Lower lobe of right lung (tissue), 2 donors: ENCODE data around the gene ZMYND11. TPM values are rescaled to one million over a fixed set of nuclear protein-coding genes. Genes with fewer than 3 reads are reported as not detected.
A peak's percentile ranks its signal among the peaks of the same experiment; 100 is the strongest.

ENCODE experiments used
- ATAC-seq, 2 donors: fragments of 200-7000 bp; cut with Tn5 transposase; one replicate each; pipeline ENCODE4 v1.9.1; 2020 to 2022; ENCODE audit warnings: mild to moderate bottlenecking in 2 of 2, moderate library complexity in 2 of 2
- DNase-seq: peaks from one replicate; pipeline ENCODE4 v3.0.0-alpha.2; 2020
- H3K27ac ChIP-seq: fragments of 200-600 bp; one replicate; pipeline ENCODE4 v1.8.0; 2022
- H3K27me3 ChIP-seq: fragments of 200-600 bp; one replicate; pipeline ENCODE4 v1.8.0; 2022; ENCODE audit warnings: low read depth
- H3K36me3 ChIP-seq: fragments of 200-600 bp; one replicate; pipeline ENCODE4 v1.8.0; 2022; ENCODE audit warnings: mild to moderate bottlenecking
- H3K4me1 ChIP-seq: fragments of 200-600 bp; one replicate; pipeline ENCODE4 v1.8.0; 2022
- H3K4me3 ChIP-seq: fragments of 200-600 bp; one replicate; pipeline ENCODE4 v1.8.0; 2022; ENCODE audit warnings: mild to moderate bottlenecking
- H3K9me3 ChIP-seq: fragments of 200-600 bp; one replicate; pipeline ENCODE4 v1.8.0; 2022
- CTCF ChIP-seq: fragments of 200-600 bp; IDR thresholded peaks from one replicate; pipeline ENCODE4 v1.8.0; 2022; ENCODE audit warnings: antibody characterized with exemption, mild to moderate bottlenecking
- intact Hi-C: fragments of 100-400 bp; cut with DNase I; formaldehyde crosslinking; loops from one replicate; pipeline ENCODE4 v1.11.0; 2022
- total RNA-seq: library from RNA; stranded (reverse); fragmentation: NEBNext Ultra II Directional; extraction: Animal tissue kit (Norgen Biotek cat#: 25700); gene quantifications from one replicate; pipeline ENCODE4 v1.2.1, GENCODE V29; 2021
- donor health status: DM: no; HTN: yes; CAD: no; lungs with severe emphysema.

The ZMYND11 gene
- total RNA-seq, 1 donor from 2014 or later, result 68.9 TPM

GRCh38 chr10:106740-107139 is 28.5 kb upstream of the ZMYND11 start:
- no peak for TF ChIP-seq CTCF
- intact Hi-C loops, result no loop called here

DNA sequence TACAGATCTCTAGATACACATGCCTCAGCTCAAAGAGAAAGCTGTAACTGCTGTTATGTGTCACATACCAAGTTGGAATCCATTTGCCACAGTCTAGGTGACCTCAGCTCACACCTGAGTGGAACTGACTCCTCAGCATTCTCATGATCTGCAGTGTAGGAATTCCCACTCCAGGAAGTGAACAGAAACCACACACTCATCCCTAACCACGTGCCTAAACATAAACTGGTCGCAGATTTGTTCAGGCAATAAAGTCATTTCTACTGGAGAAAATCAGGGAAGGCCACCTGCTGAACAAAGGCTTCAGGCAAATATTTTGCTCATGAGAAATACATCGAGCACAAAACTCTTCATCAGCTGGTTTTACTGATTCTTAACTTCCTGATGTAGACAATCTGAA is 23.0 kb upstream of the ZMYND11 start:
- intact Hi-C loops, result no loop called here
- TF ChIP-seq CTCF, result no peak
- H3K27ac ChIP-seq, result no peak overlapping the region
- no peaks in the 10 kb centered on the region for H3K36me3 ChIP-seq
- DNase-seq (no peak), ATAC-seq (peak; percentile 81 to 86)
- H3K4me1 ChIP-seq, result no peaks in the 10 kb centered on the region
- no peaks in the 10 kb centered on the region for H3K9me3 ChIP-seq
- no peak overlapping the region for H3K4me3 ChIP-seq
- no peaks in the 10 kb centered on the region for H3K27me3 ChIP-seq

More at GRCh38 chr10:106740-107139, 28.5 kb upstream of the ZMYND11 start:
- no peaks in the 10 kb centered on the region for H3K9me3 ChIP-seq
- DNase-seq, result no peak
- no peak overlapping the region for H3K27ac ChIP-seq
- H3K4me1 ChIP-seq, result no peaks in the 10 kb centered on the region
- no peaks in the 10 kb centered on the region for H3K36me3 ChIP-seq
- no peaks in the 10 kb centered on the region for H3K27me3 ChIP-seq
- no peak overlapping the region for H3K4me3 ChIP-seq
- no peak for ATAC-seq

DNA sequence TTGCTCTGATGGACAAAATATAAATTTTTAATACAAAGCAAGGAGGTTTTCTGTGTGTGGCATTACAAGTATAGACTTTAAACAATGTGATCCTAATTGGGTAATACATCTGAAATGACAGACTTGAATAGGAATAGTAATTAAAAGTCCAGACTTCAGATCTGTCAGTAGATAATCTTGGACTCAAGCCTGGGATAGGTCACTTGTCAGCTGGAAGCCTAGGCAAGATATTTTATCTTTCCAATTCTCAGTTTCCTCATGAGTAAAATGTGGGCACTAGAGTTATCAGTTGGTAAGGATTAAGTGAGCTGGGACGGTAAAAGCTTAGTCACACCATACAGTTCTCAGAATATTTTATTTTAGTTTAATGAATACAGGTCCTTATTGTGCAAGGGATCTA is 10.4 kb upstream of the ZMYND11 start:
- TF ChIP-seq CTCF, result no peak
- no peaks in the 10 kb centered on the region for H3K36me3 ChIP-seq
- intact Hi-C loops, result no loop called here
- no peak overlapping the region for H3K4me3 ChIP-seq
- no peaks in the 10 kb centered on the region for H3K4me1 ChIP-seq
- no peaks in the 10 kb centered on the region for H3K9me3 ChIP-seq
- peaks cover 7% of the 10 kb centered on the region for H3K27me3 ChIP-seq
- no peak overlapping the region for H3K27ac ChIP-seq
- DNase-seq (no peak), ATAC-seq (no peak)

- ATAC-seq (peak; percentile 47 to 61), DNase-seq (no peak)
- Histone ChIP-seq H3K9me3 (no peaks in the 10 kb centered on the region), H3K27ac (no peak overlapping the region), H3K4me3 (peak overlapping the region; percentile 18), H3K36me3 (no peaks in the 10 kb centered on the region), H3K27me3 (peaks cover 4% of the 10 kb centered on the region), H3K4me1 (no peaks in the 10 kb centered on the region)
- intact Hi-C loops, result no loop called here
- TF ChIP-seq CTCF, result no peak
These were observed 7.4 kb upstream of the ZMYND11 start for GRCh38 chr10:127612-128432.

GRCh38 chr10:129810-130209 is 5.4 kb upstream of the ZMYND11 start:
- TF ChIP-seq CTCF, result no peak
- Histone ChIP-seq H3K27me3 (no peaks in the 10 kb centered on the region), H3K4me1 (peaks cover 11% of the 10 kb centered on the region), H3K9me3 (no peaks in the 10 kb centered on the region), H3K4me3 (no peak overlapping the region), H3K27ac (no peak overlapping the region), H3K36me3 (no peaks in the 10 kb centered on the region)
- intact Hi-C loops, result no loop called here
- ATAC-seq, result no peak
- no peak for DNase-seq
